Right cardiac atrium (tissue), 5 donors: Measurements from ENCODE around the gene AHRR. TPM values are rescaled to one million over a fixed set of nuclear protein-coding genes. Genes with fewer than 3 reads are reported as not detected.
"Not testable (repeated sequence)": the region's sequence is repeated elsewhere in the genome, so short reads cannot be mapped to it uniquely, and the experiment has no call there.

ENCODE experiments used
- ATAC-seq, 2 donors: fragments of 200-7000 bp; cut with Tn5 transposase; one replicate each; pipeline versions ENCODE4 v1.8.0 to v1.9.1; 2020; ENCODE audit warnings: moderate library complexity in 2 of 2, mild to moderate bottlenecking in 1 of 2
- DNase-seq, 3 donors: peaks; one replicate each; pipeline ENCODE4 v3.0.0-alpha.2; 2020
- H3K27ac ChIP-seq: one replicate; pipeline ENCODE4 v1.5.1; 2013; ENCODE audit warnings: mild to moderate bottlenecking, low read length, control low read depth, moderate library complexity
- H3K27me3 ChIP-seq: one replicate; pipeline ENCODE4 v1.6.1; 2013; ENCODE audit not compliant: control insufficient read depth, insufficient read depth
- H3K4me1 ChIP-seq: one replicate; pipeline ENCODE4 v1.6.1; 2013; ENCODE audit warnings: low read length; ENCODE audit not compliant: control insufficient read depth, insufficient read depth
- H3K4me3 ChIP-seq: one replicate; pipeline ENCODE4 v1.5.1; 2013; ENCODE audit warnings: low read length, control low read depth
- H3K9me3 ChIP-seq: one replicate; pipeline ENCODE4 v1.6.1; 2013; ENCODE audit warnings: low read length; ENCODE audit not compliant: control insufficient read depth
- WGBS: extraction: QIAGEN DNeasy Blood & Tissue Kit; methylation state at CpG from one replicate; pipeline ENCODE4 v1.1.7; 2013; 5-methylcytosine and 5-hydroxymethylcytosine counted together
- intact Hi-C, 4 donors: fragments of 100-400 bp; cut with DNase I; formaldehyde crosslinking; loops; one replicate each; pipeline versions ENCODE4 v1.11.0 to v1.14.0; 2022 to 2023
- polyA plus RNA-seq: library from polyadenylated mRNA; stranded (reverse); fragments of 200-250 nt; gene quantifications from one replicate; pipeline ENCODE4 v1.2.3, GENCODE V29; 2013
- total RNA-seq, 4 donors: library from RNA; stranded (reverse); fragmentation: NEBNext Ultra II Directional; extraction: Animal tissue kit (Norgen Biotek cat#: 25700); gene quantifications; one replicate each; pipeline ENCODE4 v1.2.1, GENCODE V29; 2021
- donor health status: healthy with polysubstance abuse.
- donor health status: DM: no; HTN: yes; CAD: no.
- donor health status: DM: no; HTN: no; CAD: no.
- donor health status: DM: no; HTN: yes; CAD: no; lungs with severe emphysema.
- donor health status: DM: yes; HTN: yes; CAD: no.

The AHRR gene
- total and polyA plus RNA-seq, 5 donors: 0.17 to 3.7 (median 0.41) TPM

DNA sequence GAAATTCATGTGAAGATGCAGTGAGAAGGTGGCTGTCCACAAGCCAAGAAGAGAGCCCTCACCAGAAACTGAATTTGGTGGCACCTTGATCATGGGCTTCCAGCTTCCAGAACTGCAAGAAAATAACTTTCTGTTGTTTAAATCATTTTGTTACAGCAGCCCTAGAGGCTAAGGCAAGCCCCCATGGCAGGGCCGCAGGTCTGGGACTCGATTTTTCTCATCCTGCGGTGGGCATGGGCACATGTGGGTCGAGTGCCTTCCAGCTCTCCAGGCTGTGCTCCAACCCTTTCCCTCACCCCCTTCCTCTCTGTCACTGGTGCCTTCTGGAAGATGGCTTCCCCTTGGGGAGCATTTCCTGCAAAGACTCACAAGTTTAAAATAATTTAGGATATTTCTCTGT, 40.7 kb downstream of the AHRR start:
- intact Hi-C loops: no loop called here
- H3K27ac ChIP-seq: no peak overlapping the region
- H3K4me1 ChIP-seq: no peaks in the 10 kb centered on the region
- ATAC-seq (no peak), DNase-seq (no peak)
- no peaks in the 10 kb centered on the region for H3K27me3 ChIP-seq
- peaks cover 12% of the 10 kb centered on the region for H3K9me3 ChIP-seq
- H3K4me3 ChIP-seq: no peak overlapping the region
- 81% methylated on average over 4 of the region's 4 CpGs for WGBS

GRCh38 chr5:362978-363765, 41.7 kb downstream of the AHRR start:
- intact Hi-C loops: no loop called here

GRCh38 chr5:364497-364896, 43.0 kb downstream of the AHRR start:
- peaks cover 12% of the 10 kb centered on the region for H3K9me3 ChIP-seq
- intact Hi-C loops: no loop called here
- no peak overlapping the region for H3K27ac ChIP-seq
- ATAC-seq (no peak), DNase-seq (no peak)
- H3K27me3 ChIP-seq: no peaks in the 10 kb centered on the region
- 94% methylated on average over 1 of the region's 1 CpG for WGBS
- no peak overlapping the region for H3K4me3 ChIP-seq
- no peaks in the 10 kb centered on the region for H3K4me1 ChIP-seq

More at GRCh38 chr5:362978-363765, 41.7 kb downstream of the AHRR start:
- WGBS: 78% methylated on average over 3 of the region's 3 CpGs
- H3K4me3 ChIP-seq: no peak overlapping the region
- H3K4me1 ChIP-seq: no peaks in the 10 kb centered on the region
- peaks cover 12% of the 10 kb centered on the region for H3K9me3 ChIP-seq
- no peak overlapping the region for H3K27ac ChIP-seq
- DNase-seq (no peak), ATAC-seq (no peak)
- no peaks in the 10 kb centered on the region for H3K27me3 ChIP-seq

GRCh38 chr5:366541-367357, 45.2 kb downstream of the AHRR start:
- DNase-seq (no peak), ATAC-seq (no peak)
- Histone ChIP-seq H3K4me3 (no peak overlapping the region), H3K4me1 (no peaks in the 10 kb centered on the region), H3K27ac (no peak overlapping the region), H3K9me3 (peaks cover 12% of the 10 kb centered on the region), H3K27me3 (no peaks in the 10 kb centered on the region)
- intact Hi-C loops: no loop called here
- 87% methylated on average over 18 of the region's 18 CpGs for WGBS

DNA sequence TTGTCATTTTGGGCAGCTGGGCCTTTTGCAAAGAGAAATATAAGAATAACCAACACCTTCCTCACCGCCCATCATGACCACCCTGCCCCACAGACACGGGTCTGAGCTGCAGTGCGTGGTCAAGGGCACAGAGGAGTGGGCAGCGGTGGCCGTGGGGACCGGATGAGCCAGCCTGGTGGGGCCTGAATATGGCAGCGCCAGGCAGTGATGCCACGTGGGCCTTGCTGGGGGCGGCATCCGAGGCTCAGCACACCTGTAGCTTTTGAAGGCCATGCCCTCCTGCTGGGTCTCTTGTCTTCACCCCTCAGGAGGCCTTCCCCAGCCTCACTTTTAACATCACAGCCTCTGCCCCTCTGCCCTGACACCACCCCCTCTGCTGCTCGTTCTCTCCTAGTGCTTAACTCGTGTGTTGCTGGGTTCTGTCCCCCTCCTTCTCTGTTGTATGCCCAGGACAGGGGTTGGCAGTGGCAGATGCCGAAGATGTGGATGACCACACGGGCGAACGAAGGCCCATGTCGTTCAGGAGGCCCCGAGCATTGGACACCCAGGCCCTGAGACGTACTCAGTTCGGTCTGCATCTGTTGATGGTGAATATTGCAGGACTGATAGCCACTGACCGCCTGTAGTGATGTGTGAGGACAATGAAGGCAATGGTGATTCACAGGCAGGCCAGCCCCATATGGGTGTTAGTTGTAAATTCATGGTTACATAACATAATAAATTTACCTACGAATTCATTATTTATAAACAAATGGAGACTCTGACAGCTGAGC, 46.0 kb downstream of the AHRR start:
- DNase-seq: no peak
- intact Hi-C loops: no loop called here
- Histone ChIP-seq H3K27me3 (no peaks in the 10 kb centered on the region), H3K4me3 (no peak overlapping the region), H3K27ac (no peak overlapping the region), H3K4me1 (no peaks in the 10 kb centered on the region), H3K9me3 (peaks cover 12% of the 10 kb centered on the region)
- 88% methylated on average over 22 of the region's 22 CpGs for WGBS
- ATAC-seq: no peak

DNA sequence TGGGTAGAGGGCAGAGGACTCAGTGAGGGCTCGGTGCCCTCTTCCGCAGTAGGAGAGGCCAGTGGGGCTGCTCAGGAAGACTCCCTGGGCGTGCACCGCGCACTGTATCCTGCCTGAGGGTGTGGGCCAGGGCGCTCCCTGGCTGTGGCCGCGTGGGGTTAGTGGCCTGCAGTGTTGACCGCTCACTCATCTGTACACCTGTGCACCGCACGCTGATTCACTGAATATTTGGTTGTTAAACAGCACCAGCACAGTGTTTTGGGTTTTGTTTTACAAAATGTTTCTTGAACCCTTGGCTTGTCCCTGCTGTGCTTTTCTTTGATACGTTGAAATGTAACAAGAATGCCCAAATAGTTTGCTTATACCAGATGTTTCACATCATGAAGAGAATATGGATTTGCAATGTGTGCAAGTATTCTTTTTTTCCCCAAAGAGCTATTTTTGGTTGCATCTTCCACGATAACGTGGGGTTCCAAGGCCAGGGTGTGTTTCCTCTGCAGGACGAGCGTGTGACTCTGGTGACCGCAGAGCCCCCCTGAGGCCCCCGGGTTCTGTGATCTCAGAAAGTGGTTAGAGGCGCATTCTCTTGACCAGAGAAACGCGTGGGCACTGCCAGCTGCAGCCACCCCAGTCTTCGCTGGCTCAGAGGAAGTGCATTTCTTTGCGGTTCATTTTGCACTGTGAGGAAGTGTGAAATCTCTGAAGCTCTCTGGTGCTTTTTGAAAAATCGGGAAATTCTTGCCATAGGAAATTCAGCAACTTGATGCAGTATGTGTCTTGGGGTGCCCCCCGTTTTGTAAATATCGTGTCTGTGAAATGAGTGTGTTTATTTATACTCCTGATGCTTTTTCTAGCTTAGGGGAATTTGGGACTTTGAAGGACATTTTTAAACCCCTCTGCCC, 46.9 kb downstream of the AHRR start:
- peaks cover 6% of the 10 kb centered on the region for H3K9me3 ChIP-seq
- H3K4me3 ChIP-seq: no peak overlapping the region
- no peaks in the 10 kb centered on the region for H3K4me1 ChIP-seq
- intact Hi-C loops: no loop called here
- no peak for ATAC-seq
- peak in 1 of 3 donors; percentile 57 for DNase-seq
- no peaks in the 10 kb centered on the region for H3K27me3 ChIP-seq
- WGBS: 63% methylated on average over 26 of the region's 26 CpGs
- H3K27ac ChIP-seq: no peak overlapping the region

DNA sequence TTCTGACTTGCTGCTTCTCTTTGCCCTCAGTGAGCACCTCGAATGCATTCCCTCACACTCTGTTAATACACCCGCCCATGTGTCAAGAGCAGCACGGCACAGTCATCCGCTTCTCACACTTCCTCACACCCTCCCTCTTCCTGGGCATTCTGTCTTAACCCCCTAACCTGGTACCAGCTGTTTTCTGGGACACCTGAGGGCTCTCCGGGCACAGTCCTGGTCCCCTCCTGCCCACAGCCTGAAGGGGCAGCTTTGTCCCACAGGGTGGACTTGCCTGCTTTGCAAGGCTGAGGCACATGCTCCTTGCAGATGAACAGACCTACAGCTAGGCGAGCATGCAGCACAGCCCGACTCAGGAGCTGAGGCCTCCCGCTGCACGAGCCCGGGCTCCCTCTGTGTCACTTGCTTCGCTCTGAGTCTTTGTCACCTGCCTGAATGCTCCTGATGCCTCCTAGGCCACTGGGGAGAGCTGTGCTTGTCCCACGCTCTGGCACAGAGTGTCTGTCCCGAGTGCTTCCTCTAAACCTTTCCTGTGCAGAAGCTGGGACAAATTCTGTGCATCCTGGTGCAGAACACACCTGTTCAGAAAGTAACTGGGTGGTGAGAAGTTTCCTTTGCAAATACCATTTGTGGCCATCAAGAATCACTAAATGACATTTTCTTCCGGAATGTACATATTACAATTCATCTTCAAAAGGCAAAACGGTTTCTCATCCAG, 47.8 kb downstream of the AHRR start:
- Histone ChIP-seq H3K4me3 (no peak overlapping the region), H3K9me3 (peaks cover 4% of the 10 kb centered on the region), H3K27ac (no peak overlapping the region), H3K4me1 (no peaks in the 10 kb centered on the region), H3K27me3 (no peaks in the 10 kb centered on the region)
- DNase-seq (no peak), ATAC-seq (no peak)
- 58% methylated on average over 15 of the region's 15 CpGs for WGBS
- intact Hi-C loops: no loop called here

DNA sequence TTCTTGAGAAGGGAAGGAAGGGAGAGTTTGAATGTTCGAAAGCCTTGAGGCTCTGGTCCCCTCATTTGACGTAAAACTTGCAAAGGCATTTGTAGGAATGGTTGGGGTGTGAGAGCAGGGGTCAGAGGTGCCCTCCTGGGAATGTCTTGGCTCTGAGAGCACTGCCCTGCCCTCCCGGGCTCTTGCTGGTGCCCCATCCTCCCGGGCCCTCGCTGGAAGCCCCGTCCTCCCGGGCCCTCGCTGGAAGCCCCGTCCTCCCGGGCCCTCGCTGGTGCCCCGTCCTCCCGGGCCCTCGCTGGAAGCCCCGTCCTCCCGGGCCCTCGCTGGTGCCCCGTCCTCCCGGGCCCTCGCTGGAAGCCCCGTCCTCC, 48.3 kb downstream of the AHRR start:
- ATAC-seq, H3K9me3 ChIP-seq, H3K4me1 ChIP-seq, DNase-seq, H3K27me3 ChIP-seq, intact Hi-C loops, H3K4me3 ChIP-seq, H3K27ac ChIP-seq: not testable (repeated sequence)
- WGBS: 92% methylated on average over 21 of the region's 21 CpGs

DNA sequence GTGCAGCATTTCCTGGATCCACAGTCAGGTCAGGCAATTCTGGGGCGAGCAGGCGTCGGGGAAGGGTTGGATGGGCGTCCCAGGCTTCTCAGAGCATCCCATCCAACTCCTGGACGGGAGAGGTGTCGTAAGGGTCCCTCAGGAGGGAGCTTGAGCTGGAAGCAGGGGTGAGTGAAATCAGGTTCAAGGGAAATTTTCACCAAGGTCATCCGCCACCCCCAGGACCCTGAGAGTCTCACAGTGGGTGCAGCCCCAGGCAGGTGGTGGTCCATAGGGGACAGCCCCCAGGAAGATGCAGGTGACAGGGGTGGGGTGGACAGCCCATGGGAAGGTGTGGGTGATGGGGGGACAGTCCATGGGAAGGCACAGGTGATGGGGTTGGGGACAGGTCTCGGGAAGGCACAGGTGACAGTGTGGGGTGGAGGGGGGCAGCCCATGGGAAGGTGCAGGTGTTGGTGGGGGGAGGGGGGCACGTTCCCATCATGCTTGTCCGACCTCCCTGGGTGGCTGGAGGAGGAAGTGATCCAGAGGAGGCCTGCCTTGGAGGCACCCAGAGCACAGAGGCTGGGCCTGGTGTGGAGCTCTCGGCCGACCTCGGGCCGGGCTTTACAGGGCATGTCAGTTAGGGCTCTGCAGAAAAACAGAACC, 48.9 kb downstream of the AHRR start:
- ATAC-seq (no peak), DNase-seq (peak in 1 of 3 donors; percentile 41)
- no peaks in the 10 kb centered on the region for H3K4me1 ChIP-seq
- H3K9me3 ChIP-seq: peaks cover 4% of the 10 kb centered on the region
- 93% methylated on average over 14 of the region's 14 CpGs for WGBS
- no peaks in the 10 kb centered on the region for H3K27me3 ChIP-seq
- no peak overlapping the region for H3K4me3 ChIP-seq
- intact Hi-C loops: no loop called here
- H3K27ac ChIP-seq: no peak overlapping the region
